ENCODE results near the gene PSME3IP1. TPM values are rescaled to one million over a fixed set of nuclear protein-coding genes. Genes with fewer than 3 reads are reported as not detected.

PSME3IP1 gene
- total and polyA plus RNA-seq, 2 of the 4 experiments (the other 2 are of a cell fraction) = 50.2 to 75.2 TPM

GRCh38 chr16:57127836-57128235 lies 58.0 kb downstream of the PSME3IP1 start:
- dilution Hi-C loops (cut with HindIII; ENCODE audit: low sequenced_read_pairs, unreplicated experiment) = no loop called here
- ChIA-PET POLR2A (ENCODE audit: unreplicated experiment) (no interaction called here), CTCF (no interaction called here)
- H3K23ac ChIP-seq (ENCODE audit: low read depth, low read length) = no peak overlapping the region
- H3K79me1 ChIP-seq (ENCODE audit: low read depth in 1 of 2, low read length in 2 of 2) = no peaks in the 10 kb centered on the region
- no peak overlapping the region for H3K4me2 ChIP-seq (ENCODE audit: low read depth, low read length)
- 100% methylated on average over 1 of the region's 7 CpGs; no CpG with 5 or more reads in 1 of the 2 experiments for WGBS, 2 experiments (ENCODE audit: extremely low coverage in 2 of 2, insufficient read length in 1 of 2)
- no peak overlapping the region for H4K8ac ChIP-seq (ENCODE audit: low read depth in 2 of 2, low read length in 2 of 2)
- H3K9me3 ChIP-seq (ENCODE audit: control insufficient read depth, insufficient read depth, low read length) = no peaks in the 10 kb centered on the region
- H3K4me1 ChIP-seq (ENCODE audit: control insufficient read depth, insufficient read depth, low read length) = no peaks in the 10 kb centered on the region
- BruUV-seq (replicated peaks) = no TSS peak
- TF ChIP-seq MAFK (IDR thresholded peaks at IDR 0.05; ENCODE audit: low read depth, low read length) = no peak
- TF ChIP-seq NFE2L2 (IDR thresholded peaks at IDR 0.05; ENCODE audit: low read depth, low read length) = no peak
- TF ChIP-seq CEBPB (IDR thresholded peaks at IDR 0.05; ENCODE audit: low read depth, low read length) = no peak
- no peak for TF ChIP-seq FOS (IDR thresholded peaks at IDR 0.05; ENCODE audit: low read depth, low read length)
- TF ChIP-seq RCOR1 (IDR thresholded peaks at IDR 0.05; ENCODE audit: insufficient replicate concordance, low read length) = no peak
- TF ChIP-seq MXI1 (IDR thresholded peaks at IDR 0.05; ENCODE audit: borderline replicate concordance, low read depth, low read length) = no peak
- TF ChIP-seq POLR2A (IDR thresholded peaks at IDR 0.05; ENCODE audit: low read depth, low read length) = no peak
- no peak for TF ChIP-seq RAD21 (IDR thresholded peaks at IDR 0.05; ENCODE audit: low read length)
- TF ChIP-seq SMC3 (IDR thresholded peaks at IDR 0.05; ENCODE audit: low read depth, low read length) = no peak
- TF ChIP-seq MAZ (IDR thresholded peaks at IDR 0.05; ENCODE audit: borderline replicate concordance, low read depth, low read length) = no peak
- no peak for TF ChIP-seq CTCF (conservative IDR thresholded peaks at IDR 0.05; ENCODE audit: low read depth, low read length)
- no peak for TF ChIP-seq ELK1 (IDR thresholded peaks at IDR 0.05; ENCODE audit: borderline replicate concordance, low read depth, low read length)
- TF ChIP-seq CHD1 (IDR thresholded peaks at IDR 0.05; ENCODE audit: low read depth, low read length) = no peak
- TF ChIP-seq USF2 (IDR thresholded peaks at IDR 0.05; ENCODE audit: low read depth, low read length) = no peak
- no peak for TF ChIP-seq BHLHE40 (IDR thresholded peaks at IDR 0.05; ENCODE audit: low read depth, low read length)
- no peak for TF ChIP-seq RFX5 (IDR thresholded peaks at IDR 0.05; ENCODE audit: low read depth, low read length)
- H3K9ac ChIP-seq (ENCODE audit: low read depth, low read length) = no peak overlapping the region
- no peak overlapping the region for H2AK5ac ChIP-seq (ENCODE audit: low read depth, low read length)
- no peak for DNase-seq
- H2BK15ac ChIP-seq (ENCODE audit: low read depth, low read length) = no peak overlapping the region
- no peak overlapping the region for H4K5ac ChIP-seq (ENCODE audit: low read depth, low read length)
- H2BK20ac ChIP-seq (ENCODE audit: low read depth, low read length) = no peak overlapping the region
- H2AK9ac ChIP-seq (replicated peaks; ENCODE audit: low read depth, low read length, poor library complexity) = no peak overlapping the region
- H3K27ac ChIP-seq (ENCODE audit: insufficient read depth, low read length) = no peak overlapping the region
- no peak overlapping the region for H2AFZ ChIP-seq (replicated peaks; ENCODE audit: low read length, poor library complexity)
- H3K36me3 ChIP-seq (ENCODE audit: control insufficient read depth, insufficient read depth, low read length) = no peaks in the 10 kb centered on the region
- H2BK5ac ChIP-seq (ENCODE audit: low read depth, low read length, poor library complexity, severe bottlenecking) = no peak overlapping the region
- no peak overlapping the region for H2BK120ac ChIP-seq (ENCODE audit: low read depth, low read length)
- no peak overlapping the region for H4K91ac ChIP-seq (ENCODE audit: insufficient read depth, low read depth, low read length)
- H3K18ac ChIP-seq (ENCODE audit: low read depth, low read length) = no peak overlapping the region
- H3K56ac ChIP-seq (ENCODE audit: extremely low read depth, insufficient read depth, low read length) = no peak overlapping the region
- no peak overlapping the region for H3K4me3 ChIP-seq (ENCODE audit: insufficient read depth, low read depth, low read length)
- H3K4ac ChIP-seq (ENCODE audit: low read depth, low read length) = no peak overlapping the region
- H3K9me1 ChIP-seq (ENCODE audit: insufficient read depth, low read length) = peaks cover 12% of the 10 kb centered on the region; the same call in 1 of the 2 replicates
- intact Hi-C loops (cut with micrococcal nuclease) = no loop called here
- in situ Hi-C loops (cut with MboI; ENCODE audit: low sequenced_read_pairs) = no loop called here
- ATAC-seq (ENCODE audit: low read depth) = no peak
- no peaks in the 10 kb centered on the region for H4K20me1 ChIP-seq (ENCODE audit: insufficient read depth, low read length)
- H3K14ac ChIP-seq (replicated peaks; ENCODE audit: low read depth, low read length) = no peak overlapping the region
- H3K27me3 ChIP-seq (ENCODE audit: control insufficient read depth, insufficient read depth, low read length) = no peaks in the 10 kb centered on the region
